Heart left ventricle (tissue), 13 donors: ENCODE measurements around the gene CLINT1.

Experiments used
- POLR2A ChIP-seq, 2 donors: fragments of 450-650 bp; IDR thresholded peaks; one replicate each; pipeline ENCODE4 v1.6.1; 2017; ENCODE audit warnings: antibody characterized with exemption in 2 of 2, mild to moderate bottlenecking in 2 of 2, moderate library complexity in 2 of 2
- TF ChIP-seq, protein P1 (sequence below), 12 donors: fragments of 200-600 bp; sonication (generic) in 4 of 12; IDR thresholded peaks; one replicate each; pipeline versions ENCODE4 v1.5.0 to v1.8.0; 2018 to 2022; ENCODE audit warnings: antibody characterized with exemption in 12 of 12, mild to moderate bottlenecking in 5 of 12
- donor health status: ischemic (EF 13 %, LVEDD 7.1; RV severe dilation, severe dysfunction).
- donor health status: DM: no; HTN: yes; CAD: no.
- donor health status: DM: no; HTN: no; CAD: no.
- donor health status: ischemic (EF 25% LVEDD 6.9; RV normal size, moderate dysfunction).
- donor health status: ischemic (EF 25% LVEDD 5.7; RV mildly dilated, moderate dysfunction).
- donor health status: ischemic (EF 35%, LVEDD 5.7; RV mildly dilated, moderate dysfunction).
- donor health status: nonischemic (EF 11% LVEDD 7.7; RV severe dilation, severe dysfunction).
- donor health status: DM: yes; HTN: yes; CAD: no.
- donor health status: PGD.
- donor health status: ischemic (EF 29% LVEDD 5.4; RV normal size, mild dysfunction).
- donor health status: nonischemic (EF 23%, LVEDD 6.1; RV moderate dilation, normal function).

- TF ChIP-seq POLR2A (IDR thresholded peaks at IDR 0.05): no peak
- TF ChIP-seq, protein P1, sequence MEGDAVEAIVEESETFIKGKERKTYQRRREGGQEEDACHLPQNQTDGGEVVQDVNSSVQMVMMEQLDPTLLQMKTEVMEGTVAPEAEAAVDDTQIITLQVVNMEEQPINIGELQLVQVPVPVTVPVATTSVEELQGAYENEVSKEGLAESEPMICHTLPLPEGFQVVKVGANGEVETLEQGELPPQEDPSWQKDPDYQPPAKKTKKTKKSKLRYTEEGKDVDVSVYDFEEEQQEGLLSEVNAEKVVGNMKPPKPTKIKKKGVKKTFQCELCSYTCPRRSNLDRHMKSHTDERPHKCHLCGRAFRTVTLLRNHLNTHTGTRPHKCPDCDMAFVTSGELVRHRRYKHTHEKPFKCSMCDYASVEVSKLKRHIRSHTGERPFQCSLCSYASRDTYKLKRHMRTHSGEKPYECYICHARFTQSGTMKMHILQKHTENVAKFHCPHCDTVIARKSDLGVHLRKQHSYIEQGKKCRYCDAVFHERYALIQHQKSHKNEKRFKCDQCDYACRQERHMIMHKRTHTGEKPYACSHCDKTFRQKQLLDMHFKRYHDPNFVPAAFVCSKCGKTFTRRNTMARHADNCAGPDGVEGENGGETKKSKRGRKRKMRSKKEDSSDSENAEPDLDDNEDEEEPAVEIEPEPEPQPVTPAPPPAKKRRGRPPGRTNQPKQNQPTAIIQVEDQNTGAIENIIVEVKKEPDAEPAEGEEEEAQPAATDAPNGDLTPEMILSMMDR (IDR thresholded peaks at IDR 0.05): no peak
Observed at GRCh38 chr5:157900644-157901043, 41.7 kb upstream of the CLINT1 start.
